Pancreas (tissue), 10 donors: ENCODE results near the gene ZFP64. TPM values are rescaled to one million over a fixed set of nuclear protein-coding genes. Genes with fewer than 3 reads are reported as not detected.

Experiments
- ATAC-seq, 4 donors: fragments of 200-7000 bp; cut with Tn5 transposase; one replicate each; pipeline versions ENCODE4 v1.8.0 to v1.9.1; 2020; ENCODE audit warnings: mild to moderate bottlenecking in 4 of 4, moderate library complexity in 4 of 4
- DNase-seq, 6 donors: peaks; one replicate each; pipeline ENCODE4 v3.0.0-alpha.2; 2020
- FAIRE-seq: peaks from 2 replicates; lab custom pipeline; 2012; peaks lifted over from hg19 to GRCh38; lab: Jason Lieb, UNC
- H3K27ac ChIP-seq, 4 donors: fragments of 200-600 bp; sonication (generic); 1 replicate in 3 of 4; 2 replicates in 1 of 4; pipeline versions ENCODE4 v1.5.0 to v1.8.0; 2020
- H3K27me3 ChIP-seq, 4 donors: fragments of 200-600 bp; one replicate each; pipeline ENCODE4 v1.8.0; 2021
- H3K36me3 ChIP-seq, 3 donors: fragments of 200-600 bp; sonication (generic) in 1 of 3; one replicate each; pipeline versions ENCODE4 v1.5.0 to v1.8.0; 2020 to 2021
- H3K4me1 ChIP-seq, 3 donors: fragments of 200-600 bp; one replicate each; pipeline ENCODE4 v1.8.0; 2021
- H3K4me3 ChIP-seq, 4 donors: fragments of 200-600 bp; sonication (generic) in 2 of 4; one replicate each; pipeline versions ENCODE4 v1.5.0 to v1.8.0; 2020 to 2021
- H3K9me3 ChIP-seq, 4 donors: fragments of 200-600 bp; one replicate each; pipeline ENCODE4 v1.8.0; 2021
- WGBS, 2 donors: extraction: QIAGEN DNeasy Blood & Tissue Kit; methylation state at CpG; one replicate each; pipeline ENCODE4 v1.1.7; 2013; 5-methylcytosine and 5-hydroxymethylcytosine counted together
- intact Hi-C, 3 donors: fragments of 100-400 bp; cut with DNase I; formaldehyde crosslinking; loops; one replicate each; pipeline versions ENCODE4 v1.11.1 to v1.14.2; 2022
- polyA plus RNA-seq, 2 donors: library from polyadenylated mRNA; stranded (reverse); fragments of 200-250 nt; gene quantifications; one replicate each; pipeline ENCODE4 v1.2.3, GENCODE V29; 2013
- total RNA-seq, 6 donors: library from RNA; stranded (reverse); fragmentation: NEBNext Ultra II Directional in 4 of 6; extraction: Animal tissue kit (Norgen Biotek cat#: 25700) in 4 of 6; gene quantifications; one replicate each; pipeline versions ENCODE4 v1.2.1 to v1.2.4, GENCODE V29; 2021 to 2023
- TF ChIP-seq, protein P1 (sequence below), 4 donors: fragments of 200-600 bp; sonication (generic) in 3 of 4; IDR thresholded peaks; one replicate each; pipeline versions ENCODE4 v1.5.0 to v1.8.0; 2021; ENCODE audit warnings: antibody characterized with exemption in 4 of 4
- donor health status: healthy with polysubstance abuse.
- donor health status: DM: no; HTN: no; CAD: no; lungs with moderate emphysema.
- donor health status: DM: no; HTN: no; CAD: no.
- donor health status: control.
- donor health status: control.
- donor health status: Bipolar disorder and iron deficiency.
- donor health status: DM: yes; HTN: yes; CAD: no.
- donor health status: DM: no; HTN: no; CAD: no.
- donor health status: DM: no; HTN: no; CAD: no.
- donor health status: DM: yes; HTN: yes; CAD: no.

Gene ZFP64
- total and polyA plus RNA-seq, 8 donors = 3.2 to 9.6 (median 4.9) TPM

DNA sequence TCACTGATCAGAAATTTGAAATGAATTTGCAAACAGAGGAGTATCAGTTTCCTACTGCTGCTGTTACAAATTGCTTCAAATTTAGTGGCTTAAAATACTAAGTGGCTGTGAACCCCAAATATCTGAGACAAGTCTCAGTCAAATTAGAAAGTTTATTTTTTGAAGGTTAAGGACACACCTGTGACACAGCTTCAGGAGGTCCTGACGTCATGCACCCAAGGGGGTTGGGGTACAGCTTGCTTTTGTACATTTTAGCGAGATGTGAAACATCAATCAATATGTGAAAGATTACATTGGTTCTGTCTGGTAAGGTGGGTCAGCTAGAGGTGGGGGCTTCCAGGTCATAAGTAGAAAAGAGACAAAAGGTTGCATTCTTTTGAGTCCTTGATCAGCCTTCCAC, 21.4 kb upstream of the ZFP64 start:
- FAIRE-seq (no peak), DNase-seq (no peak), ATAC-seq (no peak)
- 27 to 43% methylated on average over 2 of the region's 2 CpGs for WGBS, 2 donors
- H3K36me3 ChIP-seq = no peaks in the 10 kb centered on the region
- no peak overlapping the region for H3K27ac ChIP-seq
- H3K9me3 ChIP-seq = no peaks in the 10 kb centered on the region
- no peaks in the 10 kb centered on the region for H3K4me1 ChIP-seq
- H3K4me3 ChIP-seq = no peak overlapping the region
- TF ChIP-seq, protein P1, sequence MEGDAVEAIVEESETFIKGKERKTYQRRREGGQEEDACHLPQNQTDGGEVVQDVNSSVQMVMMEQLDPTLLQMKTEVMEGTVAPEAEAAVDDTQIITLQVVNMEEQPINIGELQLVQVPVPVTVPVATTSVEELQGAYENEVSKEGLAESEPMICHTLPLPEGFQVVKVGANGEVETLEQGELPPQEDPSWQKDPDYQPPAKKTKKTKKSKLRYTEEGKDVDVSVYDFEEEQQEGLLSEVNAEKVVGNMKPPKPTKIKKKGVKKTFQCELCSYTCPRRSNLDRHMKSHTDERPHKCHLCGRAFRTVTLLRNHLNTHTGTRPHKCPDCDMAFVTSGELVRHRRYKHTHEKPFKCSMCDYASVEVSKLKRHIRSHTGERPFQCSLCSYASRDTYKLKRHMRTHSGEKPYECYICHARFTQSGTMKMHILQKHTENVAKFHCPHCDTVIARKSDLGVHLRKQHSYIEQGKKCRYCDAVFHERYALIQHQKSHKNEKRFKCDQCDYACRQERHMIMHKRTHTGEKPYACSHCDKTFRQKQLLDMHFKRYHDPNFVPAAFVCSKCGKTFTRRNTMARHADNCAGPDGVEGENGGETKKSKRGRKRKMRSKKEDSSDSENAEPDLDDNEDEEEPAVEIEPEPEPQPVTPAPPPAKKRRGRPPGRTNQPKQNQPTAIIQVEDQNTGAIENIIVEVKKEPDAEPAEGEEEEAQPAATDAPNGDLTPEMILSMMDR (IDR thresholded peaks at IDR 0.05) = no peak
- no peaks in the 10 kb centered on the region for H3K27me3 ChIP-seq
- intact Hi-C loops = no loop called here

DNA sequence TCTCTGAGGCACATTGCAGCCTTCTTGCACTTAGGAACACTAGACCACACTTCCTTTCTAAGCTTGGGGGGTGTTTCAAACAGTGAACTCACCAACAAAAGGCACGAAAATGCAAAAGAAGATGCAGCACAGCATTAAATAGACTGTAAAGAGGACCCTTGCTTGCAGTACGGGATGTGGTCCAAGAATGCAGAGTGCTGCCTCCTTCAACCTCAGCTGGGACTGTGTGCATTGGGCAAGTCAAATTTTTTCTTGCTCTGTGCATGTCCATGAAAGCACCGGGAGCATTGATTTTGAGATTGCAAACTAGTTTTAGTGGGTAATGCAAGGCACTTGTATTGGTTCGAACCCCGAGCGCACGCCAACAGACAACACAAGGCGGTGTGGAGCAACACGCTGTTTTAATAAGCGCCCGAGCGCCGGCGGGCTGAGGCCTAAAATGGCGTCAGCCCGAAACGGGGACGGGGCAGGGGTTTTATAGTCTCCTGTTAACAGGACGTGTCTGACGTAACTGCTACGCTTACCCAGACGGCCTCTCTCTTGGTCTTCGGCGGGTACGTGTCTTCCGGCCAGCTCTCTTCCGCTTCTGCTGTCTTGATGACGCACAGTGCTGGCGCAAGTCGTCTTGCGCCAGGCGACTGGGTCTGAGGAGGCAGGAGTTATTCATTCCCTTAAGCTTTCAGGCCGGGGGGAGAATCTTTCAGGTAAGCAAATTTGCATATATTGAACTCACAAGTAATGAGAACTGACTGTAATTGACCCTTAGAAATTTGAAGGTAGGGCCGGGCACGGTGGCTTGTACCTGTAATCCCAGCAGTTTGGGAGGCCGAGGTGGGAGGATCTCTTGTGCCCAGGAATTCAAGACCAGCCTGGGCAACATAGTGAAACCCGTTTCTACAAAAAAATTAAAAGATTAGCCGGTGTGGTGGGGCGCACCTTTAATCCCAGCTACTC, 18.7 kb upstream of the ZFP64 start:
- ATAC-seq (no peak), DNase-seq (no peak), FAIRE-seq (no peak)
- H3K4me3 ChIP-seq = no peak overlapping the region
- intact Hi-C loops = no loop called here
- H3K36me3 ChIP-seq = no peaks in the 10 kb centered on the region
- no peaks in the 10 kb centered on the region for H3K9me3 ChIP-seq
- no peak overlapping the region for H3K27ac ChIP-seq
- H3K4me1 ChIP-seq = no peaks in the 10 kb centered on the region
- TF ChIP-seq, protein P1 (IDR thresholded peaks at IDR 0.05) = no peak
- H3K27me3 ChIP-seq = no peaks in the 10 kb centered on the region
- 85 to 90% methylated on average over 39 of the region's 39 CpGs for WGBS, 2 donors

DNA sequence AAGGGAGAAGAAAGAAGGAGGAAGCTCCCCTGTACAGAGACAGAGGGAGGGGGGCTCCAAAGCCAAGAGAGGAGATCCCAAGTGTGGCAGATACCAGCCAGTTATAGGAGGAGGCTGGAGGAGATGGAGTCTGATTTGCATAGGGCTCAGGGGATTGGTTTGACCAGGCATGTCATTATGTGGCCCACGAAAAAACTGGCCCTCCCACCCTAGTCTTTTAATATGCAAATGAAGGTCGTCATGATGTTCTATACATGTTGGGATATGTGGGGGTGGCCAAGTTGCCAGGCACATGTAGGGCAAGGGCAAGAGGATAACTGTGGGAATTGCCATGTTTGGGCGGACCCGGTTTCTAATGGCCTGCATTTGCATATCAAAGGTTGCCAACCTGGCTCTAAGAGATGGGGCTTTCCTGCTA, 17.6 kb upstream of the ZFP64 start:
- WGBS, 2 donors = 34% methylated on average over 4 of the region's 4 CpGs
- TF ChIP-seq, protein P1 (IDR thresholded peaks at IDR 0.05) = no peak
- Histone ChIP-seq H3K27ac (no peak overlapping the region), H3K4me1 (no peaks in the 10 kb centered on the region), H3K4me3 (no peak overlapping the region), H3K27me3 (no peaks in the 10 kb centered on the region), H3K36me3 (no peaks in the 10 kb centered on the region), H3K9me3 (no peaks in the 10 kb centered on the region)
- intact Hi-C loops = no loop called here
- FAIRE-seq (no peak), ATAC-seq (no peak), DNase-seq (no peak)

DNA sequence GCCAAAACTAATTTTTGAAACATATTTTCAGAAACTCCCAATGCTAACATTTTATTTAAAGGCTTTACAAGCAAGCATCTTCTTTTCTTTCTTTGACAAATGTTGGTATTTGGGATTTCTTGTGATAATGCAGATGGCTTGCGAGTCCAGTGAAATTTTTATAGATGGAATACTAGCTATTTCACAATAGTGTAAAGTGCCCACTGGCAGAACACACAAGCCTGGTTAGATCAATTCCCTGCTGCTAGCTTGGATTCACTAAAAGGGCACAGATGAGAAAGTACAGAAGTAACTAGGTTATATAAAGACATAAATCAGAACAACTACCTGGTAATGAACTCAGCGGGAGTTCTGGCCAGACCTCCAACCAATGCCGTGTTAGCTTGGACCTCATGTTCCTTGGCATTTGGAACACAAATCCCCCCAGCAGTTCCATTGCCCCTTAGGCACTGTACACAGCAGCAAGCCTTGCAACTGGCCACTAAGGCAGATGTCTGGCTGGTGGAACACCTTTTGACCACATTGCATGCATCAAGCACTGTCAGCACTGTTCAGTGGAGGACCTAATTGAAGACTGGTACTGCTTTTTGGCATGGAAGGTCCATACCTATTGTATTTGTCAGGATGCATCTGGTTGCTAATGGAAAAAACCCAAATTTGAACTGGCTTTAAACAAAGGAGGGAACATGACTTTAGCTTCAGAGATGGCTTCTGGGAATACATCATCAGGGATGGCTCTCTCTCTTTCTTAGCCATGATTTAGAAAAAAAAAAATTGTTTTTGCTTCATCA, 15.6 kb upstream of the ZFP64 start:
- DNase-seq (no peak), ATAC-seq (no peak), FAIRE-seq (no peak)
- TF ChIP-seq, protein P1 (IDR thresholded peaks at IDR 0.05) = no peak
- no peak overlapping the region for H3K27ac ChIP-seq
- no peaks in the 10 kb centered on the region for H3K4me1 ChIP-seq
- no peaks in the 10 kb centered on the region for H3K27me3 ChIP-seq
- no peaks in the 10 kb centered on the region for H3K36me3 ChIP-seq
- no peak overlapping the region for H3K4me3 ChIP-seq
- H3K9me3 ChIP-seq = no peaks in the 10 kb centered on the region
- 90 to 100% methylated on average over 3 of the region's 3 CpGs for WGBS, 2 donors
- intact Hi-C loops = no loop called here
